HEK293T (cell line): ENCODE results near the gene PLEKHA7.

Experiments used
- CTCF ChIA-PET: fragments of 350-600 bp; formaldehyde crosslinking; extraction: SDS; loops from one replicate; lab custom pipeline; 2021; ENCODE audit warnings: antibody characterized with exemption, inconsistent platforms; lab: Yijun Ruan, JAX
- POLR2A ChIA-PET: fragments of 350-600 bp; formaldehyde crosslinking; extraction: SDS; loops from one replicate; lab custom pipeline; 2020; ENCODE audit warnings: antibody characterized with exemption, inconsistent platforms; lab: Yijun Ruan, JAX
- DNase-seq: peaks from one replicate; pipeline ENCODE4 v3.0.0; 2012; ENCODE audit warnings: mixed read lengths; ENCODE audit errors: extremely low spot score
- ARNT ChIP-seq: fragments of 450-650 bp; IDR thresholded peaks from 2 replicates; pipeline ENCODE4 v1.6.1; 2017; ENCODE audit warnings: mild to moderate bottlenecking
- BHLHE40 ChIP-seq: fragments of 450-650 bp; IDR thresholded peaks from 2 replicates; pipeline ENCODE4 v1.6.1; 2016; ENCODE audit warnings: mild to moderate bottlenecking, moderate library complexity, borderline replicate concordance
- CTBP1 ChIP-seq: fragments of 450-650 bp; IDR thresholded peaks from 2 replicates; pipeline ENCODE4 v1.6.1; 2016; ENCODE audit warnings: borderline replicate concordance
- ELF4 ChIP-seq: fragments of 450-650 bp; IDR thresholded peaks from 2 replicates; pipeline ENCODE4 v1.6.1; 2017; ENCODE audit warnings: antibody characterized with exemption
- FOXA1 ChIP-seq: fragments of 450-650 bp; IDR thresholded peaks from 2 replicates; pipeline ENCODE4 v1.6.1; 2016; ENCODE audit warnings: mild to moderate bottlenecking
- FOXK2 ChIP-seq: fragments of 450-650 bp; IDR thresholded peaks from 2 replicates; pipeline ENCODE4 v1.6.1; 2016; ENCODE audit warnings: mild to moderate bottlenecking
- FOXM1 ChIP-seq: fragments of 450-650 bp; IDR thresholded peaks from 2 replicates; pipeline ENCODE4 v1.6.1; 2017; ENCODE audit warnings: mild to moderate bottlenecking, borderline replicate concordance
- HDGF ChIP-seq: fragments of 450-650 bp; IDR thresholded peaks from 2 replicates; pipeline ENCODE4 v1.6.1; 2017; ENCODE audit warnings: antibody characterized with exemption, borderline replicate concordance
- L3MBTL2 ChIP-seq: fragments of 450-650 bp; conservative IDR thresholded peaks from 2 replicates; pipeline ENCODE4 v1.6.1; 2016; ENCODE audit warnings: mild to moderate bottlenecking
- LEF1 ChIP-seq: fragments of 450-650 bp; IDR thresholded peaks from 2 replicates; pipeline ENCODE4 v1.6.1; 2017; ENCODE audit warnings: mild to moderate bottlenecking, borderline replicate concordance
- NFRKB ChIP-seq: fragments of 450-650 bp; IDR thresholded peaks from 2 replicates; pipeline ENCODE4 v1.6.1; 2016; ENCODE audit warnings: mild to moderate bottlenecking, moderate library complexity
- PKNOX1 ChIP-seq: fragments of 450-650 bp; IDR thresholded peaks from 2 replicates; pipeline ENCODE4 v1.6.1; 2016
- SP1 ChIP-seq: fragments of 450-650 bp; IDR thresholded peaks from 2 replicates; pipeline ENCODE4 v1.6.1; 2017
- SUZ12 ChIP-seq: fragments of 450-650 bp; IDR thresholded peaks from 2 replicates; pipeline ENCODE4 v1.6.1; 2016; ENCODE audit warnings: mild to moderate bottlenecking
- TARDBP ChIP-seq: fragments of 450-650 bp; IDR thresholded peaks from 2 replicates; pipeline ENCODE4 v1.6.1; 2016
- ZNF384 ChIP-seq: fragments of 450-650 bp; IDR thresholded peaks from 2 replicates; pipeline ENCODE4 v1.6.1; 2016

PLEKHA7 gene

GRCh38 chr11:16900491-16900890 lies 113.7 kb downstream of the PLEKHA7 start:
- POLR2A ChIA-PET, result no interaction called here
- CTCF ChIA-PET, result no interaction called here
- no peak for TF ChIP-seq ARNT
- TF ChIP-seq L3MBTL2, result no peak
- TF ChIP-seq SUZ12, result no peak
- no peak for TF ChIP-seq BHLHE40
- no peak for TF ChIP-seq NFRKB
- no peak for TF ChIP-seq FOXA1
- TF ChIP-seq FOXM1, result no peak
- no peak for TF ChIP-seq HDGF
- no peak for TF ChIP-seq ELF4
- no peak for TF ChIP-seq LEF1
- no peak for DNase-seq

- no peak for DNase-seq
- TF ChIP-seq FOXA1 (no peak), PKNOX1 (no peak), SUZ12 (no peak), TARDBP (no peak), BHLHE40 (no peak), NFRKB (no peak), ZNF384 (no peak), FOXM1 (no peak), FOXK2 (no peak), LEF1 (no peak), SP1 (no peak), CTBP1 (no peak), HDGF (no peak), ARNT (no peak)
- POLR2A ChIA-PET, result no interaction called here
- CTCF ChIA-PET, result no interaction called here
These were observed 114.4 kb downstream of the PLEKHA7 start for GRCh38 chr11:16899708-16900303.

DNA sequence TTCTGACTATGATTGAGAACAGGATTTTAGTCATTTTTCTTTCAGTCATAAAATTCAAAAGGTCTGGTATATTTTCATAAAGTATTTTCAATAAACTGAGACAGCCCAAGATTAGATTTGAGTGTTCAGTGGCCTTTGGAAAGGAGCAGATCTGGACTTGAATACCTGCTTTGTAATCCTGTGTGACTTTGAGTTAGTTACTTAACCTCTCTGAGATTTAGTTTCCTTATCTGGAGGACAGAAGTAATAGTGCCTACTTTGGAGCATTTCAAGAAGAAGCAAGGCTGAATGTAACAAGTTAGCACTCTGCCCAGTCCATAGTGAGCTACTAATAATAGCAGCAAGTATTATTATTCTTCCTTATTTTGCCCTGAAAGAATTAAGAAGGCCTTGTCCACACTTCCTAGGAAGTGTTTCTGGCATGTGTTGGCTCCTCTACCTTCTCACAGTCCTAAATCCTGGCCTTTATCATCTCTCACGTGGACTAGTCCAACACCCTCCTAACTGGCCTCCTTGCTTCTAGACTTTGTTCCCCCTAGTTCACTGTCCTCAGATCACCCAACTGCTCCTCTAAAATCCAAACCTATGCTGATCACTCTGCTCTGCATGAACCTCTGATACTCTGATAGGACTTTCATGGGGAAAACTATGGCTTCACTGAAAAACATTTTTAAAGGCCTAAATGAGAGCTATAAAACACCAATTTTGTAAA lies 115.8 kb downstream of the PLEKHA7 start:
- ChIA-PET POLR2A (no interaction called here), CTCF (interaction anchor here (0.5 kb wide), 1 partner anchor 446 kb away, joined by 3 read pairs; no protein-coding TSS in a partner anchor)
- DNase-seq, result no peak
- TF ChIP-seq L3MBTL2 (no peak), NFRKB (no peak), SP1 (no peak), ELF4 (no peak), SUZ12 (no peak), FOXA1 (no peak), TARDBP (no peak)

DNA sequence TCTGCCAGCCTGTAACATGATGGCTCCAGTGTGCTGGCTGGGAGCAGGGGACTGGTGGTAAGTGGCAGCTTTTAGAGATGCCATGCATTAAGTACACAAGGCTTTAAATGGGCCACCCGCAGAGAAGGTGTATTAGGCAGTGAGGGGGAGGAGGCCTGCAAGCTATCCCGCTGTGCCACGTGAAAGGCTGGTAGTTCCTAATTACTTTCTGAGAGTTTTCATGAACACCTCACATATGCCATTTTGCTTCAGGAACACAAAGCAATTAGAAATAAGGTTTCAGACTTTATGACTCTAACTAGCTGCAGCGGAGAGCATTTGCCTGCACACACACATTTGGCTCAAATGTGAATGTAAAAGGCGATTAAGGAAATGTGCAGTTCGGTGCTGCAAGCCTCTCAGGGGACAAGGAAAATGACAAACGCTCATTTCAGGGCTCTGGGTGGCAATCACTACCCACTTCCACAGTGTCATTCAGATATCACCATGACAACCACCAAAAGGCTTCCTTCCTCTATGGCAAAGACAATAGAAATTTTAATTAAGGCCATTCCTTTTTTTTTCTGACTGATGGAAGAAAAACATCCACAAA lies 116.6 kb downstream of the PLEKHA7 start:
- ChIA-PET POLR2A (no interaction called here), CTCF (no interaction called here)

DNA sequence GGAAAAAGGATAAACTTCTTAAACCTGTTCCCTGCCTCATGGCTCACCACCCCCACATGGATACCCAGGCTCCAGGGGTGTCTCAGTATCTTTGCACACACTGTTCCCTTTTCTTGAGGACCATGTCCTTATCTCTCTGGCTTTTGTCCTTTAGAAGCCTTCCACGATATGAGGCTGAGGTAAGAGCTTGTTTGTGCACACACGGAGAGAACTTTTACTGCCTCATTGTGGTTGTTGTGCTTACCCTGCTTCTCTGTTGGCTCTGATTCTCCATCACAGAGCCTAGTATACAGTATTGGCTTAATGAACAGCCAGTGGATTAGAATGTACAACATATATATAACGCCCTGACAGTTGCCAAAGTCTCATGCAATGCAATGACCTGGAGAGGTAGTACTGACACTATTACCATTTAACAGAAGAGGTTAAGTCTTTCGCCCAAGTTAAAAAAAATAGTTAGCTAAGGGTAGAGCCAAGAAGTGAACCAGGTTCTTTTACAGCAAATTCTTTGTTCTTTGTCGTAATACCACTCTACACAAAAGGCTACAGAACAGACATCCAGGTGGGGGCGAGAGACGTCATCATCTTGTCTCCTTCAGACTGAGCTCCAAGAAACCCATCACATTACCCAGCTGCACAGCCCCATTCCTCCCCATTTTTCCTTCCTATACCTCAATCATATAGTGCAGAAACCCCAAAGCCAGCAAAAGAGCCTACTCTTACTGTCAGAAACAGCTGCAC lies 117.3 kb downstream of the PLEKHA7 start:
- DNase-seq, result no peak
- ChIA-PET POLR2A (no interaction called here), CTCF (interaction anchor here (0.5 kb wide), 1 partner anchor 23 kb away, joined by 3 read pairs; no protein-coding TSS in a partner anchor)
- no peak for TF ChIP-seq LEF1
- TF ChIP-seq FOXA1, result no peak
- no peak for TF ChIP-seq SUZ12
- TF ChIP-seq ELF4, result no peak
- TF ChIP-seq CTBP1, result no peak
- TF ChIP-seq PKNOX1, result no peak
- TF ChIP-seq NFRKB, result no peak
- no peak for TF ChIP-seq SP1
- TF ChIP-seq ARNT, result no peak
- TF ChIP-seq L3MBTL2, result no peak
- no peak for TF ChIP-seq HDGF
- no peak for TF ChIP-seq ZNF384
- TF ChIP-seq TARDBP, result no peak
- no peak for TF ChIP-seq FOXK2
- TF ChIP-seq FOXM1, result no peak
- no peak for TF ChIP-seq BHLHE40

More for the DNA sequence above, 116.6 kb downstream of the PLEKHA7 start:
- TF ChIP-seq SP1, result no peak
- no peak for TF ChIP-seq ELF4
- peak; percentile 44; the same call in 1 of the 2 replicates for TF ChIP-seq CTBP1
- DNase-seq, result no peak

DNA sequence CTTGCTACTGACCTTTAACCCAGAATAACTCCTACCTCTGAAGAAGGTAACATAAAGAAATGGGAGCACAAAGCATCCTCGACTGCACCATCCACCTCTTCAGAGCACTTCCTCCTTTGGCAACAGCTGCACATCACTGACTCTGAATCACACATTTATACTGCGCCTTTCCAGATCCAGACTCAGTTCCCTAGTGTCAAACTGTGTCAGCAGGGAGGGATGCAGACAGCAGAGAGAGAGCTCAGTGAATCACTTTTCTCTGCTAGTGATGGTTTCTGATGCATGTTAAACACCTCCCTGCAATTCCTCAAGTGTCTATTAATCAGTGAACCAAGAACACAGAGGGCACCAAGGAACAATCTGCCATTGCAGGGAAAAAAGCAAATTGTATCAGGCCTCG lies 118.9 kb downstream of the PLEKHA7 start:
- no peak for DNase-seq
- ChIA-PET POLR2A (no interaction called here), CTCF (no interaction called here)
- TF ChIP-seq HDGF, result no peak
- TF ChIP-seq SUZ12, result no peak
- no peak for TF ChIP-seq FOXM1
- TF ChIP-seq L3MBTL2, result no peak
- no peak for TF ChIP-seq ARNT
- no peak for TF ChIP-seq NFRKB
- TF ChIP-seq TARDBP, result no peak
- no peak for TF ChIP-seq PKNOX1
- TF ChIP-seq ZNF384, result no peak
- TF ChIP-seq BHLHE40, result no peak
- no peak for TF ChIP-seq SP1
